Measurements from ENCODE around the gene CFAP77.

DNA sequence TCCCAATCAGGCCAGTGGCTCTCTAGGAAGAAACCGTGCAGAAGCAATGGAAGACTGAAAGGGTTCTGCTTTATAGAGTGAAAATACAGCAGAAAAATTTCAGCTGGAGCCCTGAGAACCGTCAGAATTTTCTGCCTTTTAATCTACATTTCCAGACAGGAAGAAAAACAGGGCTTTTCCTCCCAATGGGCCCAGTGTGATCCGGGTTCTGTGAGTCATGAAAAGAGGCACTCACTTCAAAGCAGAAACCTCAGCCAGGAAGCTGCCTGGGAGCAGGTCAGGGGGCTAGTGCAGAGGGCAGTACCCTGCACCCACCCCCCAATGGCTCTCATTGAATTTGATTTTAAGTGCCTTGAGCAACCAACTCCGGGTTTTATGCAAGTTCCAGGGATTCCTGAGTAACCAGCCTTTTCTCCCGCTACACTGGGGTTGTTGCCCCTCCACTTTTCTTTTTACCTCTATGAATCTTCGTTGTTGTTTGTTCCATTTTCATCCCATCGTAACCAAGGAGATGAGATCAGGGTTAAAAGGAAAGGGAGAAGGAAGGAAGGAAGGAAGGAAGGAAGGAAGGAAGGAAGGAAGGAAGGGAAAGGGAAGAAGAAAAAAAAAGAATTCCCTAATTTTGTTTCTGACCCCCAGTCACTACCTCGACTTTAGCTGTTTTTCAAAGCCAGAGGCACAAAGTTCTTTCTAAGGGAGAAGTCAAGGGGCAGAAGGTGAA is 173.7 kb downstream of the CFAP77 start:
- TF ChIP-seq POLR2A (IDR thresholded peaks at IDR 0.05) = no peak
- TF ChIP-seq, protein P1, sequence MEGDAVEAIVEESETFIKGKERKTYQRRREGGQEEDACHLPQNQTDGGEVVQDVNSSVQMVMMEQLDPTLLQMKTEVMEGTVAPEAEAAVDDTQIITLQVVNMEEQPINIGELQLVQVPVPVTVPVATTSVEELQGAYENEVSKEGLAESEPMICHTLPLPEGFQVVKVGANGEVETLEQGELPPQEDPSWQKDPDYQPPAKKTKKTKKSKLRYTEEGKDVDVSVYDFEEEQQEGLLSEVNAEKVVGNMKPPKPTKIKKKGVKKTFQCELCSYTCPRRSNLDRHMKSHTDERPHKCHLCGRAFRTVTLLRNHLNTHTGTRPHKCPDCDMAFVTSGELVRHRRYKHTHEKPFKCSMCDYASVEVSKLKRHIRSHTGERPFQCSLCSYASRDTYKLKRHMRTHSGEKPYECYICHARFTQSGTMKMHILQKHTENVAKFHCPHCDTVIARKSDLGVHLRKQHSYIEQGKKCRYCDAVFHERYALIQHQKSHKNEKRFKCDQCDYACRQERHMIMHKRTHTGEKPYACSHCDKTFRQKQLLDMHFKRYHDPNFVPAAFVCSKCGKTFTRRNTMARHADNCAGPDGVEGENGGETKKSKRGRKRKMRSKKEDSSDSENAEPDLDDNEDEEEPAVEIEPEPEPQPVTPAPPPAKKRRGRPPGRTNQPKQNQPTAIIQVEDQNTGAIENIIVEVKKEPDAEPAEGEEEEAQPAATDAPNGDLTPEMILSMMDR (IDR thresholded peaks at IDR 0.05) = no peak
